GM19438 (cell line): ENCODE measurements around the gene ASAP2.

Experiments
- ATAC-seq: cut with Tn5 transposase; IDR thresholded peaks from one replicate; pipeline ENCODE4 v1.9.1; 2021; ENCODE audit warnings: low read depth; ENCODE audit not compliant: unreplicated experiment

ASAP2 gene

DNA sequence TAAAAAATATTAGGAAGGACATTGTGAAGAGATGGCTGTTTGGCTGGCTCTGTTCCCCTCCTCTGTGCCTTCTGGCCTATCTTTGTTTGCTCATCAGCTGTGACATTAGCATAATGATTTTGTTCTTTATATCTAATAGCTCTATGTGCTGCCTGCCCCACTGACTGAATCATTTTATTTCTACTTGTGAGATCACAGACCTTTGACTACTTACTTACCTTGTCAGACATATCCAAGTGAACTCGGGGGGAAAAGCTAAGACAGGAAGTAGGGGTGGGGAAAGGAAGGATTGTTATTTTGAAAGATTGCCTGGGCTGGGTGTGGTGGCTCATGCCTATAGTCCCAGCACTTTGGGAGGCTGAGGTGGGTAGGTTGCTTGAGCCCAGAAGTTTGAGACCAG is 104.2 kb downstream of the ASAP2 start:
- no peak for ATAC-seq

GRCh38 chr2:9311488-9311887 is 104.9 kb downstream of the ASAP2 start:
- ATAC-seq: no peak

DNA sequence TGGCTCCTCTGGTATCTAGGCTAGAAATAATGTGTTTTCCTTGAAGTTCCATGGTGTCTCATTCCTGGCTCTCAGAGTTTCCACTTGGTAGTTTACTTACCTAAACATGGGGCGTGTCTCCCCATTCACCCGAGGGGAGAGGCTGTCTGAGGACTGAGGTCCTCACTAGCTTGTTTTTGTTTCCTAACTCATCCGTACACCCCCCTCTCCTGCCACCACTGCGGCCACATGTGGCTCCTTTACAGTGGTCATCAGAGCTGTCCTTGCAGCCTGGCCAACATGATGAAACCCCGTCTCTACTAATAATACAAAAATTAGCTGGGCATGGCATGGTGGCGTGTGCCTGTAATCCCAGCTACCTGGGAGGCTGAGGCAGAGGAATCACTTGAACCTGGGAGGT is 106.0 kb downstream of the ASAP2 start:
- no peak for ATAC-seq

GRCh38 chr2:9313443-9313842 is 106.8 kb downstream of the ASAP2 start:
- no peak for ATAC-seq

- no peak for ATAC-seq
These were observed 108.8 kb downstream of the ASAP2 start for GRCh38 chr2:9315280-9315847.

GRCh38 chr2:9317559-9317958 is 110.9 kb downstream of the ASAP2 start:
- ATAC-seq: no peak

GRCh38 chr2:9318461-9319337 is 112.1 kb downstream of the ASAP2 start:
- no peak for ATAC-seq

- no peak for ATAC-seq
These were observed 112.7 kb downstream of the ASAP2 start for GRCh38 chr2:9319338-9319715.

GRCh38 chr2:9322576-9322975 is 116.0 kb downstream of the ASAP2 start:
- ATAC-seq: no peak

DNA sequence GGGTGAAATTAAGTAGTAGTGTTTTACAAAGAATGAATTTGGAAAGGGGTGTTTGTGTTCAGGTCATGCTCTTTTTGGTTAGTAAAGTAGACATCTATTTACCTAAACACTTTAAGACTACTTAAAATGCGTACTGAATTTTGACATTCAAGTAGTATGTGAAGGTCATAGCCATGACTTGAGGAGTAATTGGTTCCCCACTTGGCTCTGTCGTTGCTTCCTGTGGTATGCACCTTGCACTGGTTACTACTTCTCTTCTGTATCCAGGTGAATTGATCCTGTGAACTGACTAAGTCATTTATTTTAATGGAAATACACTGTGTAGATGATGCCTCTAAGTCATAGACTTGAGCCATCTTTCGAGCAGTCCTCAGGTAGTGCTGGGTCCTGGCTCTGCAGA is 118.8 kb downstream of the ASAP2 start:
- no peak for ATAC-seq

DNA sequence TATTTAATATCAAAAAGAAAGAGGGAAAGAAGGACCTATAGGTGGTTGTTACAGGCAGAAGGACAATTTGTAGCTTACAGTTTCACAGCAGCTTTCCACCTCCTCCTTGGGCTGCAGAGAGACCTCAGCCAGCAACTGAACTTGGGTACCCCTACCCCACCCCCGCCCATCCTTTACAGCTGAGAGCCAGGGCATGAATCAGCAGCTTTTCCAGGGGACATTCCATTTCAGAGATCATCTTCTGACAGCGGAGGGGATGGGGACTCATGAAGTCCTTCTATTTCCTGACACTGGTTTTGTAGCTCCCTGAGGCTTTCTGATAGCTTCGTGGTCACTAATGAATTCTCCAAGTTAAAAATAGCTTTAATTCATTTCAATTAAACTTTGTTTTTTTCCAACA is 120.4 kb downstream of the ASAP2 start:
- ATAC-seq: no peak

GRCh38 chr2:9327873-9328352 is 121.3 kb downstream of the ASAP2 start:
- no peak for ATAC-seq

DNA sequence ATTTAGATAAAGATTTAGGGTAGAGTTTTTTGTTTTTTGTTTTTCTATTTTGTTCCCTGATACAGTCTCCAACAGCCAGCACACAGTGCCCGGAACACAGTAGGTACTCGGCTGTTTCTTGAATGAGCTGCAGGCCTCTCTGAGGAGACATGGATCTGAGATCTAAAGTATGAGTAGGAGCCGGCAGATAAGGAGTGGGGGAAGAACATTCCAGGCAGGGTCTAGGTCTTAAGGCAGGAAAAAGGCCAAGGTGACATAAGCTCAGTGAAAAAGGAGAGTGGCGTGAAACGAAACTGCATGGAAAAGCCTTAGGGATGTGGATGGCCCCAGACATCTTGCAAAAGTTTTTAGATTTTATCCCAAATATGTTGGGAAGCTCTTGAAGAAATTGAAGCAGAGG is 122.3 kb downstream of the ASAP2 start:
- ATAC-seq: no peak

DNA sequence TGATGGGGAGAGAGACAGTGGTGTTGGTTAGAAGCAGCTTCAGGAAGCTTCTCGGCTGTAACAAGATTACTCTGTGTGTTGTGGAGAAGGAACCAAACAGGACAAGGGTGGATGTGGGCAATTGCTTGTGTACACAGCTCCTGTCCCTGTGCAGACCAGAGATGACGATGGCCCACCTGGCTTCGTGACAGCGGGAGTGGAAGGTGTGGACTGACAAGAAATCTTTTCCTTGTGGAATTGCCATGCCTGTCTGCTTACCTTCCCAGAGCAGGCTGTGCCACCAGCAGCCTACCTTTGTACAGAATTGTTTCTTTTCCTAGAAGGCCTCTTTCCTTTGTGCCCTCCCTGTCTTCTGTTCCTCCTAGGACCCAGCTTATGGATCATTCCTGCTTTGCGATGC is 122.9 kb downstream of the ASAP2 start:
- ATAC-seq: no peak

DNA sequence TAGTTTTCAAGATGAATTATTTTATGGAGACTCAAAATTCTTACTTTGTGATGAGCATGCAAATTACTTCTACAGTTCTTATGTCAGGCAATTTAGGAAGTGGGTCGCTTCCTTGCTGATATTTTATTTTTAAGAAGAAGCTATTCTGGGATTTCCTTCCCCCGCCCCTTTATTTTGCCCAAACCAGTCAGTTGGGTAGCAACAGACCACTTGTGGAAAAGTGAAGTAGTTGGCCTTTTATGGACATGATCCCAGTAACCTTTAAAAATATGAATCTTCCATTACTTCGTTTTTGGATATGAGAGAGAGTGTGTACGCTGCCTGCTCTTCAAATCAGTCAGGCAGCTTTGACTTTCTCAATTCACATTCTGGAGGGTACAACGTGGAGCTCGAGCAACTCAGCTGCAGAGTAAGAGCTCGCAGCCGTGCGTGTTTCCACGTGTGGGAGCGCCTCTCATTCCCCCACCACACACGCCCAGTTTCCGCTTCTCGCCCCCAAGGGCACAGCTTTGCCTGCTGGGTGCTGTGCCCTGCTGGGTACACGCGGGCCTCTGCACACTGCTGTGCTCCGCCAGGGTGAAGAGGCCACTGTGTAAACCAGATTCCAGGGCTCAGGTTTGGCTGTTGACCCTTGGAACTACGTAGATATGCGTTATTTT is 124.1 kb downstream of the ASAP2 start:
- ATAC-seq: no peak

DNA sequence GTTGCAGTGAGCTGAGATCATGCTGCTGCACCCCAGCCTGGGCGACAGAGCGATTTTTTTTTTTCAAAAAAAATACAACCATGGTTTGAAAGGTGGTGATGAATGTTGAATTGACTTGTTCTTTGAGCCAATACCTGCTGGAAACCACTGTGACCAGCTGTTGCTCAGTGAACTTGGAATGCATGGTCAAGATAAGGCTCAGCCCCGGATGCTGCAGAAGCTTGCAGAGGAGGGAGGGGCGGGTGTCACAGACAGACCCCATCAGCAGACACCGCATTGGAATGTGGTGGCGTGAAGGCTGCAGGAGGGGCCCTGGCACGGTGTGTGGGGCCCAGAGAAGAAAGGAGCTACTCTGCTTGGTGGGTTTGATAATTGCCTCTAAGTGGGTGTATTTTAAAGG is 125.1 kb downstream of the ASAP2 start:
- ATAC-seq: no peak

- no peak for ATAC-seq
These were observed 125.7 kb downstream of the ASAP2 start for GRCh38 chr2:9332136-9332852.

DNA sequence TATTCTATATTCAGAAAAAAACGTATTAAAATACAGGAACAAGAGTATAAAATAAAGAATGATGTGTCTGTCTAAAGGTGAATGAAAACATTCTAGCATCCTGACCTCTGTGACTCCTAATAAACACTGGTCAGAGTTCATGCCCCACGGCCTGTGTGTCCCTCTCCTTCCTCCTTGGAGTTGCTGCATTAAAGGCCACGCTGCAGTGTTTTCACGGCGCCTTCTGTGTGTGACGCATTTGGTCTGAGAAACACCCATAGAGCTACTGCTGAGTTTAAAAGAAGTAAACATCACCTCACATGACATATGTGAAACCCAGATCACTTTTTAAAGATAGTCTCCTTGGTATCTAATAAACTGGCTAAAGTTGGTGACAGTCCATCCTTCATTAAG is 126.2 kb downstream of the ASAP2 start:
- ATAC-seq: no peak

DNA sequence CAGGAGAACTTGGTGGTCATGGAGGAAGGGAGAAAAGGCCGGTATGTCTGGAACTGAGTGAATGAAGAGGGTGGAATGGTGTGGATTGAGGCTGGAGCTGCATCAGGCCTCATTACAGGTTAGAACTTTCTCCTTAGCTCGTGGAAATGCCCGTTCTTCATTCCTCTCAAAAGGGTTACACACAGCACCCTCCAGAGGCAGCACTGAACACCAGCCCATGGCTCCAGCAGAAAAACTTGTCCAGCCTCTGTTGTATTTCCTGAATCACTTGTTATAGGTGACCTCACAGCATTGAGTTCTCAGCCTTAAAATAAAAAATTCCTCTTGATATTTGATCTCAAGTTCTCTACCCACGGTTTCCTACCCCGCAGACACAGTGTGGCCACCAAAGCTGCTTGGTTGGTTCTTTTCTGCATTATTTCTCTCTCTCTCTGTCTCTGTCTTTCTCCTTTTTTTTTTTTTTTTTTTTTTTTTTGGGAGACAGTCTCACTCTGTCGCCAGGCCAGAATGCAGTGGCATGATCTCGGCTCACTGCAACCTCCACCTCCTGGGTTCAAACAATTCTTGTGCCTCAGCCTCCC is 127.1 kb downstream of the ASAP2 start:
- ATAC-seq: no peak

- ATAC-seq: no peak
These were observed 128.1 kb downstream of the ASAP2 start for GRCh38 chr2:9334761-9335160.
